Measurements from ENCODE around the gene CD4.
"Not testable (repeated sequence)": the region's sequence is repeated elsewhere in the genome, so short reads cannot be mapped to it uniquely, and the experiment has no call there.

Gene CD4

DNA sequence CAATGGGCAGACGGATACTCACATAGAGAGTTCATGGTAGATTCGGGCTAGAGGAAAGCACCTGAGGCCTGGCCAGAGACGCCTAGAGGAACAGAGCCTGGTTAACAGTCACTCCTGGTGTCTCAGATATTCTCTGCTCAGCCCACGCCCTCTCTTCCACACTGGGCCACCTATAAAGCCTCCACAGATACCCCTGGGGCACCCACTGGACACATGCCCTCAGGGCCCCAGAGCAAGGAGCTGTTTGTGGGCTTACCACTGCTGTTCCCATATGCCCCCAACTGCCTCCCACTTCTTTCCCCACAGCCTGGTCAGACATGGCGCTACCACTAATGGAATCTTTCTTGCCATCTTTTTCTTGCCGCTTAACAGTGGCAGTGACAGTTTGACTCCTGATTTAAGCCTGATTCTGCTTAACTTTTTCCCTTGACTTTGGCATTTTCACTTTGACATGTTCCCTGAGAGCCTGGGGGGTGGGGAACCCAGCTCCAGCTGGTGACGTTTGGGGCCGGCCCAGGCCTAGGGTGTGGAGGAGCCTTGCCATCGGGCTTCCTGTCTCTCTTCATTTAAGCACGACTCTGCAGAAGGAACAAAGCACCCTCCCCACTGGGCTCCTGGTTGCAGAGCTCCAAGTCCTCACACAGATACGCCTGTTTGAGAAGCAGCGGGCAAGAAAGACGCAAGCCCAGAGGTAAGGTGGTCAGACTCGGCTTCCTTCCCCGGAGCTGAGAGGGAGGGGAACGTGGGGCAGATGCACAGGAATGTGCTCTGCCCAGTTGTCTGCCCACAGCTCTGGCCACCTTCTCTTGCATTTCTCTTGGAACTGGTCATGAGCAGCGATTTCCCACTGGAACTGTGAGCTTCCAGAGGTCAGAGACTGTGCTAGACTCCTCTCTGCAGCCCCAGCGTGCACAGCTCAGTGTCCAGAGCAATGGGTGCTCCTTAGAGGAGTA is at the start of gene CD4:
Gene CD4 (plus strand): TSS at position 557 of the 953 bp plus-strand sequence. CDS start 10,611 bp downstream, outside the sequence.
- TF ChIP-seq, protein P1, sequence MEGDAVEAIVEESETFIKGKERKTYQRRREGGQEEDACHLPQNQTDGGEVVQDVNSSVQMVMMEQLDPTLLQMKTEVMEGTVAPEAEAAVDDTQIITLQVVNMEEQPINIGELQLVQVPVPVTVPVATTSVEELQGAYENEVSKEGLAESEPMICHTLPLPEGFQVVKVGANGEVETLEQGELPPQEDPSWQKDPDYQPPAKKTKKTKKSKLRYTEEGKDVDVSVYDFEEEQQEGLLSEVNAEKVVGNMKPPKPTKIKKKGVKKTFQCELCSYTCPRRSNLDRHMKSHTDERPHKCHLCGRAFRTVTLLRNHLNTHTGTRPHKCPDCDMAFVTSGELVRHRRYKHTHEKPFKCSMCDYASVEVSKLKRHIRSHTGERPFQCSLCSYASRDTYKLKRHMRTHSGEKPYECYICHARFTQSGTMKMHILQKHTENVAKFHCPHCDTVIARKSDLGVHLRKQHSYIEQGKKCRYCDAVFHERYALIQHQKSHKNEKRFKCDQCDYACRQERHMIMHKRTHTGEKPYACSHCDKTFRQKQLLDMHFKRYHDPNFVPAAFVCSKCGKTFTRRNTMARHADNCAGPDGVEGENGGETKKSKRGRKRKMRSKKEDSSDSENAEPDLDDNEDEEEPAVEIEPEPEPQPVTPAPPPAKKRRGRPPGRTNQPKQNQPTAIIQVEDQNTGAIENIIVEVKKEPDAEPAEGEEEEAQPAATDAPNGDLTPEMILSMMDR (conservative IDR thresholded peaks at IDR 0.05) = no peak
- H3K27ac ChIP-seq = no peak within 1 kb of the TSS

GRCh38 chr12:6742080-6742479 is 47.2 kb upstream of the CD4 start:
- not testable (repeated sequence) for H3K27ac ChIP-seq

DNA sequence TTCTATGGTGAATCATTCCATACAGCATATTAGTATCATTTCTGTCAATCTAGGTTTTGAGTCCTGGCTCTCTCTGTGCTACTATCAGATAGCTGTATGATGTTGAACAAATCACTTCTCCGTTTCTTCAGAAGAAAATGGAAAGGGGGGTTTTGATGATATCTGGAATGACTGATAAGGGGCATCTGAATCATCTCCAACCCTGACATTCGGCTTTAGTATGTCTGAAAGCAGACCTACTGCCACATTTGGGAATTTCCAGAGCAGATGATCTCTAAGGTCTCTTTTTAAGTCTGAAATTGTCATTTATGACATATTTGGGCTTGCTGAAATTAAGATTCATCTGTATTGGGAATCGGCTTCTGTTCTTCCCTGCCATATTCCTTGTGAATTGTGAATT is 46.5 kb upstream of the CD4 start:
- TF ChIP-seq, protein P1 (conservative IDR thresholded peaks at IDR 0.05) = no peak
- no peak overlapping the region for H3K27ac ChIP-seq

GRCh38 chr12:6743300-6743699 is 46.0 kb upstream of the CD4 start:
- H3K27ac ChIP-seq = not testable (repeated sequence)

DNA sequence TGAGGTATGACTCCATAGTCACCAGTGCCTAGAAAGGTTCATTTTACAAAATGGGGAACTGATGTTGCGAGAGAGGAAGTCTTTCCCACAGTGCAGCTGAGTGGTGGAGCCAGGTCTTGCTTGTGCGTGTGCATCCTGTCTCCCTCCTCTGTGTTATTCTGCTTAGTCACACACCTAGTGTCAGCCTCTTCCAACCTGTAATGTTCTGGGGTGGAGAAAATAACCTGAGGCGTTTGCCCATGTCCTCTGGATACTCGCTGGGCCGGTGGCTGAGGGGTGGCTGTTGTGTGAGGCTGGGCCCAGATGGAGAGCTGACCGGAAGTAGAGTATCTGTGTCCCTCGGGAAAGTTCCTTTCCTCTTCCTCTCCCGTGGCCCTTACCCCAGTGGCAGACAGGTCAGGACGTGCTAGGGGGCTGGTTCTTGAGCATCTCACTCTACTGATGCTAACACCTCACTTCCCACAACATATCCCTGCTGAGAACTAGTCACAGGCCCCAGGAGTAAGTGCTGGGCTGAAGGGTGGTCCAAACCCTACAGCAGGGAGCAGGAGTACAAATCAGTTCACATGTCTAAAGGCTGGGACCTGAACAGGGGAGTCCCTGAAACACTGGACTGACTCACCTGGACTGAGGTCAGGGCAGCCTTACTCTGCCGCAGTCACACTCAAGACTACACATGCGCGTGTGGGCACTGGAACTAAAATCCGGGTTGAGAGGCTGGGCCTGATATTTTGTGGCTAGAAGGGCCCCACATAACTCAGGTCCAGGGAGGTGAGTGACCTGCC is 43.4 kb upstream of the CD4 start:
- TF ChIP-seq, protein P1 (conservative IDR thresholded peaks at IDR 0.05) = no peak
- no peak overlapping the region for H3K27ac ChIP-seq

GRCh38 chr12:6747216-6747615 is 42.1 kb upstream of the CD4 start:
- H3K27ac ChIP-seq = no peak overlapping the region
- TF ChIP-seq, protein P1 (conservative IDR thresholded peaks at IDR 0.05) = no peak

DNA sequence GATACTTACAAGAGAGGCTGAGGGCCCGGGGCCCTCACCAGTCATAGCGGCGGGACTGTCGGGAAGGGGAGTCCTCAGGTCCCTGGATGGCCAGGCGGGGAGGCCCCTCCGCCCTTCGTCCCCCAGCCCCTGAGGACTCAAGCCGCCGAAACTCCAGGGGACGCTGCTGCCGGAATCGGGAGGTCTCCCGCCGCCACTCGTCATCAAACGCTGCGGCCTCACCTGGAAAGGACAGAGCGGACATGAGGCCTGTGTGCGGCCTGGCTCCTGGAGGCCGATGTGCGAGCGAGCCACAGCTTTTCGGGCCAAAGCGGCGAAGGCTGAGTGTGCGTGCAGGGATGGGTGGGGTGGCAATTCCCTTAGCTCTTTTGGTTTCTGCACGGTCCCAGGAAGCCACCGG is 40.6 kb upstream of the CD4 start:
- TF ChIP-seq, protein P1 (conservative IDR thresholded peaks at IDR 0.05) = no peak
- H3K27ac ChIP-seq = no peak overlapping the region

GRCh38 chr12:6750506-6750905 is 38.8 kb upstream of the CD4 start:
- TF ChIP-seq, protein P1 (conservative IDR thresholded peaks at IDR 0.05) = no peak
- H3K27ac ChIP-seq = peak overlapping the region; percentile 98; the same call in 1 of the 2 replicates

All from VCaP (cell line).